Forelimb muscle (tissue), 1 donor: ENCODE results near the gene HELZ2. TPM values are rescaled to one million over a fixed set of nuclear protein-coding genes. Genes with fewer than 3 reads are reported as not detected.
"Not testable (repeated sequence)": the region's sequence is repeated elsewhere in the genome, so short reads cannot be mapped to it uniquely, and the experiment has no call there.

ENCODE experiments used
- DNase-seq: peaks from one replicate; pipeline ENCODE4 v3.0.0-alpha.2; 2013; ENCODE audit warnings: low read depth
- polyA plus RNA-seq: library from polyadenylated mRNA; unstranded; fragments of 120-200 nt; gene quantifications from one replicate; pipeline ENCODE4 v1.2.1, GENCODE V29; 2013; ENCODE audit not compliant: insufficient read length

Gene HELZ2
- polyA plus RNA-seq, 1 donor = 6.6 TPM

DNA sequence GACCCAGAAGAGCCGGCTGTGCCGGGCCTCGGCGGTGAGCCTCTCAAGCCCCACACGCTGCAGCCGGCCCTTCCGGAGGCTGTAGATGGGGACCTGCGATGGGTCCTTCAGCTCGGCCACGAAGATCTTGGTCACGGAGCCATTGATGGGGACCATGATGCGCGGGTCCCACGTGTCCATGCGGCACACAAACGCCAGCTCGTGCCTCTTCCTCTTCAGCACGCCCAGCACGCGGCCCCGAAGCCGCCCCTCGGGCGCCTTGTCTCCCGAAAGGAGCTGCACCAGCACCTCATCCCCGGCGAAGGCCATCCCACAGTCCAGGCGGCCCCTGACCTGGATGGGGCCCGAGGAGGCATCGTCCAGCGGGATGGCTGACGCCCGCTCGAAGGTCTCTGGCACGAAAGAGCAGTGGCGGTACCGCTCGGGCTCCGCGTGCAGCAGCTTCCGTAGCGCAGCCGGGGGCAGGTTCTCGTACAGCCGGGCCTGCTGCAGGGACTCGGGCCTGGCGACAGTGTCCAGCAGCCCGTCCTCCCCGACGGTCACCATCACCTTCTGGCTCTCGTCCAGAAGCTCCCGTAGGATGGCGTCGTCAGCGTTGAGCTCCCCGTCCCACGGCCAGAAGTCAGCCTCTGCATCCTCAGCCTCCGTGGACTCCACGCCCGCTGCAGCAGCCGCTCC, 8.9 kb downstream of the HELZ2 start:
- no peak for DNase-seq

DNA sequence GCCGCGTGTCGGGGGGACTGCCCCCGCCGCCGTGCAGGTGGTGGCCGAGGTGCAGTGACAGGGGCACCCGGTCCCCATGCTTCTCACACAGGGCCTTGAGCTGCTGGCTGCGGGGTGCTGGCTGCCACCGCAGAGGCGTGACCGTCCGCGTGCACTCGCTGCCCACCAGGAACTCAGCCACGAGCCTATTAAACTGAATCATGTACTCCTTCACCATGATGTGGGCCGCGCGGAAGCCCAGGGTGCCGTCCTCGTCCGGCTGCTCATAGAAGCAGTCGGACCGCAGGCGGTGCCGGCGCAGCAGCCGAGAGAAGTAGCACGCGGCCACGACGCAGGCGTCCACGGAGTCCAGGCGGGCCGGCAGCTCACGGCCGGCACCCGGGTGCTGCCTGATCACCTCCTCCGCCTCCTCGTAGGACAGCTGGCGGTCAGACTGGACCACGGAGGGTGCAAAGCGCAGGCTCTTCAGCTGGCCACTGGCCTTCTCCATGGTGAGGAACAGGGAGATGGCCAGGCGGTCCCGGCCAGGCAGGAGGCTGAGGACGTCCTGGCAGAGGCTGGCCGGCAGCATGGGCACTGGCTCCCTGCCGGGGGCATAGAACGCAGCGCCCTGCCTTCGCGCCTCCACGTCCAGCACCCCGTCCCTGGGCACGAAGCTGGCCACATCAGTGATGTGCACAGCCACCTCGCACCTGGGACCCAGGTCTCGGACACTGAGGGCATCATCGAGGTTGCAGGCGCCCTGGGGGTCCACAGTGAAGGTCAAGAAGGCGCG, 9.8 kb downstream of the HELZ2 start:
- DNase-seq = no peak

DNA sequence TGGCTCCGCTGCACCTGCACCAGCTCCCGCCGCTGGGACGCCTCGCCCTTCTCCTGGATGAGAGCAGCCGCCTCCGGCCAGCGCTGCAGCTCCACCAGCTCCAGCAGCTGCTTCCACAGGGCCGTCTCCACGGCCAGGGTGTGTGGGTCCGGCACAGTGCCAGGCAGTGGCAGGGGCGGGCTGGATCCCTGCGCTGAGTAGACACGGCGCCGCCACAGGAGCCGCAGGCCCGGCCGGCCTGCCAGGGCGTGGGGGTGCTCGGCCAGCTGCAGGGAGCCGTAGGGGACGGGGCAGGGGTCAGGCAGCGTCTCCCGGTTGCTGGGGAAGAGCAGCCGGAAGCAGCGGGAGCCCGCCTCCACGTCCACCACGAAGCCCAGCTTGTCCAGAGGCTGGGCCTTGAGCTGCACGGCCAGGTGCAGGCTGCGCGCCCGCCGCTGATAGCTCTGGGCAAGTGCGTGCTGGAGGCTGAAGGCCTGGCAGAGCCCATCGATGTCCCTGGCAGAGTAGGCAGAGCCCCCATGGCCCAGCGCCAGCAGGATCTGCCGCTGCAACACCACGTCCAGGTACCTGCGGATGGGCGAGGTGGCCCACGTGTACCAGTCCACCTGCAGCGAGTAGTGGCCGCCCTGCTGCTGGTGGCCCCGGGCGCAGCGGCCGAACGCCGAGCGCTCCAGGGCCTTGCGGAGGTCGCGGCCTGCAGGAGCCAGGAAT, 10.7 kb downstream of the HELZ2 start:
- DNase-seq = no peak

DNA sequence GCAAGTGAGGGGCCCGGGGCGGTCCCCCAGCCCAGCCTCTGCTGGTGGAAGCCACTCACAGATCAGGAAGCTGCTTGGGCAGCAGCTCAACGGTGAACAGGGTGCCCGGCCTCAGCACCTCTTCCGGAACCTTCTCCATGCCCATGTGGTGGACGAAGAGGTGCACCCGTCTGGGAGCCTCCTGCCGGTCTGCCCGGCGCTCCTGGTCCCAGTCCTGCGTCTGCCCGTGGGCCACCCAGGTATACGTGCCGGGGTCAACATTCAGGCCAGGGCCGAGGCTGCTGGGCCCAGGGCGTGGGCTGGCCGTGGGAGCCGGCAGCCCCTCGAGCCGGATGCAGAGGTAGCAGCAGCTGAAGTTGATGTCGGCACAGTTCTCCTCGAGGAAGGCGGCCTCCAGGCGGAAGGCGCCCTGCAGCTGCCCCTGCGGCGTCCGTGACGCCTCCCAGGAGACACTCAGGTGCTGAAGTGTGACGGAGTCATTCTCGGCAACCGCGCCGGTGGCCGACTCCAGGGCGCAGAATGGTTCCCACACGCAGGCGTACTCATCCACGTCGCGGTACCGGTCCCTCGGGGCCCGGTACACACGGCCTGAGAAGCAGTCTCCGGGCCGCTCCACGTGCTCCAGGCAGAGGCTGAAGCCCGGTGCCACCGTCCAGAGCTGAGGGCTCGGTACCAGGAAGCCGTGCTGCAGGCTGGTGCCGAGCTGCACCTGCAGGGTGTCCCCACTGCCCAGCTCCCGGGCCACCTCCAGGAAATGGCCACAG, 11.4 kb downstream of the HELZ2 start:
- no peak for DNase-seq

DNA sequence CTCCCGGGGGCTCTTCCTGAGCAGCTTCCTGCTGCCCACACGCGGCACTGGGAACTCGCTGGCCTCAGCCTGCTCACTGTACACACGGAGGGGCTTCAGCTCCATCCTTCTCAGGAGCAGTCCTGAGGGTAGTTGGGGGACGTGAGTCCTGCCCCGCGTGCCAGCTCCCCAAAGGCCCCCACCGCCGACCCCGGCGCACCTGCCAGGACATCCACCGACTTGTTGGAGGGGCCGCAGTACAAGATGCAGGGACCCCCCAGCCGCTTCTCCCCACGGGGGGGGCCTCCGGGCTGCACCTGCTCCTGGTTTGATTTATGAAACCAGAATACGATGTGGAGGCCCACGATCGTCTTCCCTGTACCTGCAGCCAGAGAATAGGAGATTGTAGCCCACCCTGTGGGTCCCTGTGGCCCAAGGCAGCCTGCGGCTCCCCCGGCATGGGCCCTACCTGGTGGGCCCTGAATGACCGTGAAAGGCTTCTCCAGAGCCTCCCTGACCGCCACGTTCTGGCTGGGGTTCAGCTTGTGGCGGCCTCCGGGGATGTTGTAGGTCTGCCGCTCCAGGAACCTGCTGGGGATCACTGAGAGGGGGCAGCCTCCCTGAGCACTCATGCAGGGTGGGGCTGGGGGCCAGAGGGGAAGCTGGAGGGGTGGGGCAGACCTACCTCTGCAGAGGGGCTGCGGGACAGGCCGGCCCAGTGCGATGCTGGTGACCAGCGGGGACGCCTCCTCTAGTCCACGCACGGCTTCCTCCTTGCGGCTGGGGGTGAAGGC, 12.2 kb downstream of the HELZ2 start:
- DNase-seq = no peak

DNA sequence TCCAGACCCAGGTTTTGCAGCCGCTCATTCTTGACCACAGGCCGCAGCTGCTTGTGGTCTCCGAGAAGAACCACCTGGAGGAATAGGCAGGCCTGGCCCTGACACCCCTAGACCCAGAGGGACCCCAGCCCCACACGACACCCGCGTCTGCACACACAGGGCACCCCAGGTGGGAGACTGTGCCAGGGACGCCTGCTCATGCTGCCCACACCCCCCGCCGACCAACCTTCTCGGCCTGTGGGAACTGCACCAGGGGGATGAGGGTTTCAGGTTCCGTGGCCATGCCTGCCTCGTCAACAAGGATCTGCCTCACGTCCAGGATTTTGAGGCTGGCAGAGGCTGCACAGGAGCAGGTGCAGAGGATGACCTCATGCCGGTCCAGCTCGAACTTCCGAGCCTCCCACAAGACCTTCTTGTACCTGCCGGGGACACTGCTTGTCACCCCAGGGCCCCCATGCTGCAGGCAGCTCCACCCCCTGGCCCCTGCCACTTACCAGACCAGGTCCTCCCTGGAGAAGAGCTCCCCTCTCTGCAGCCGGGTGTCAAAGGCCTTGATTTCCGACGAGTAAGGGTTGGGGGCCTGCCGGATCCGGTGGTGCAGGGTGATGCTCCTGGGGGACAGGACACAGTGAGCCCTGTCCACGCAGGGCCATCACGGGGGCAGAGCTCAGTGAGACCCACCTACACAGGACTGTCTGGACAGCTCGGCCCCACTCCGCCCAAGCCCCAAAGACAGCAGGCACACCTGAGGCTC, 13.0 kb downstream of the HELZ2 start:
- DNase-seq = no peak

DNA sequence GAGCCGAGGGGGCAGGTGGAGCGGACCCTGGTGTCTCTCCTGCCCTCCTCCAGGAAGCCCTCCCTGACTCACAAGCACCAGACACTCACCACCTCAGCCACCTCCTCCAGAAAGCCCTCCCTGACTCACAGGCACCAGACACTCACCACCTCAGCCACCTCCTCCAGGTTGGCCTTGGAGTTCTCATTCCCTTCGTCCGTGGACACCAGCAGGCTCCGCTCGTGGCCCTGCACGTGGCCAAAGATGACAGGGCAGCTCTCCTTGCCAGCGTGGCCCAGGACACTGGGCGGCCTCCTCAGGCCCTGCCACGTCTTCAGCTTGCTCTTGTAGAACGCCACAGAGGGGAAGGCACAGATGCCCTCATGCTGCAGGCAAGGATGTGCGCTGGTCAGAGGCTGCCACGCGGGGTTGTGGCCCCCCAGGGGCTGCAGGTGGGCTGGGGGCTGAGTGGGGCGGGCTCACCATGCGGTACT, 13.7 kb downstream of the HELZ2 start:
- no peak for DNase-seq

DNA sequence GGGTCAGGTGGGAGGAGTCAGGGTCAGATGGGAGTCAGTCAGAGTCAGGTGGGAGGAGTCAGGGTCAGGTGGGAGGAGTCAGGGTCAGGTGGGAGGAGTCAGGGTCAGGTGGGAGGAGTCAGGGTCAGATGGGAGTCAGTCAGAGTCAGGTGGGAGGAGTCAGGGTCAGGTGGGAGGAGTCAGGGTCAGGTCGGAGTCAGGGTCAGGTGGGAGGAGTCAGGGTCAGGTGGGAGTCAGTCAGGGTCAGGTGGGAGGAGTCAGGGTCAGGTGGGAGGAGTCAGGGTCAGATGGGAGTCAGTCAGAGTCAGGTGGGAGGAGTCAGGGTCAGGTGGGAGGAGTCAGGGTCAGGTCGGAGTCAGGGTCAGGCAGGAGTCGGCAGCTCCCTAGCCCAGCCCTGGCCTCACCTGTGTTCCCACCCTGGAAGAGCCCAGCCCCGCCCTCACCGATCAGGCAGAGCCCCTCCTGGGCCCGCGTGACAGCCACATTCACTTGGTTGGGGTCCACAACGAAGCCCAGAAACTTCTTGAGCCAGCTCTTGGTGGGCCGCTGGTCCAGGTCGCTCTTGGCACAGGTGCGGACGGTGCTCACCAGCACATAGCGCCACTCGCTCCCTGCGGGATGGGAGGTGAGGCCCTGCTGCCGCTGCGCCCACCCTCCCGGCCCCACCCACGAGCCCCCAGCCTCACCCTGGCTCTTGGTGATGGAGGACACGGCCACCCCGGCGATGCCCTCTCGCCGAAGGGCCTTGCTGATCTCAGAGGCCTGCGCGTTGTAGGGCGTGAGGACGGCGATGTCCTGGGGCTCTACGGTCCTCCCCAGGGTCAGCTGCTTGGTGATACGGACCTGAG, 14.3 kb downstream of the HELZ2 start:
- not testable (repeated sequence) for DNase-seq

DNA sequence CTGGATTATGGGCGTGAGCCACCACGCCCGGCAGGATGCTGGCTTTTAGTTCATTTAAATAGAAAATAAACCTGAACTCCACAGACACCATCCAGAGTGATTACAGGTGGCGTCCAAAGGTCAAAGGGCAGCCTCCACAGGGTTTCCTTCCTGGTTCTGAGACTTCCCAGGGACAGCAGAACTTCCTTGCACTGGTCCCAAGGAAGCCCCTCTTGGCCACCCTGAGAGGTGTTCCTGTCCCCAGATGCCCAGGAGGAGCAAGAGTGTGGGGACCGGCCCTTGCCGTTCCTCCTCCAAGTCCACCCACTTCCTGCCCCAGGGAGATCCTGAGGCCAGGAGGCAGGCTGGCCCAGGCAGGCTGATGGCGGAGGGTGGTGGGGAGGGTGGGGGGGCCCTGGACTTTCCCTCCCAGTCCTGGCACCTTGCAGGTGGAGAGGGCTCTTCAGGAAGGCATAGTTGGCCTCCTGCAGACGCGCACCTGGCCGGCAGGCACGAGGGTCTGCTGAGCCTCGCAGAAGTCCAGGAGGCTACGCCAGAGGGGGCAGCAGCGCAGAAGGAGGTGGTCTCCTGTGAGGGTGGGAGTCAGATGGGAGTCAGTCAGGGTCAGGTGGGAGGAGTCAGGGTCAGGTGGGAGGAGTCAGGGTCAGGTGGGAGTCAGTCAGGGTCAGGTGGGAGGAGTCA, 15.1 kb downstream of the HELZ2 start:
- no peak for DNase-seq

DNA sequence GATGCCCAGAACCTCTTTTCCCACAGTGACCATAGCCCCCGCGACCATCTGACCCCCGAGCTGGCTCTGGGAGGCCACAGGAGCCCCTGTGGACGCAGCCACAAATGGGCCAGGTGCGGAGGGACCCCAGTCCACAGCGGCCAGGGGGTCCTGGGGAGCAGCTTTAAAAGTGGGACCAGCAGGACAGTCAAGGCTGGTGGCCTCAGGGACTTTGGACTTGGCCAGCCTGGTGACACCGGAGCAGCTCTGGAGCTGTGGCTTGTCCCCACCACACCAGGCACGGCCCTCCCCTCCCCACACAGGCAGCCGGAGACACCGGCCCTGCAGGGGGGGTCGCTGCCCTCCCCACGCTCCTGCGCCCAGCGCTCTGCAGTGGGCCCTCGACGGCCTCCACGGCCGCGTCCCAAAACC, 16.6 kb downstream of the HELZ2 start:
- DNase-seq = no peak

DNA sequence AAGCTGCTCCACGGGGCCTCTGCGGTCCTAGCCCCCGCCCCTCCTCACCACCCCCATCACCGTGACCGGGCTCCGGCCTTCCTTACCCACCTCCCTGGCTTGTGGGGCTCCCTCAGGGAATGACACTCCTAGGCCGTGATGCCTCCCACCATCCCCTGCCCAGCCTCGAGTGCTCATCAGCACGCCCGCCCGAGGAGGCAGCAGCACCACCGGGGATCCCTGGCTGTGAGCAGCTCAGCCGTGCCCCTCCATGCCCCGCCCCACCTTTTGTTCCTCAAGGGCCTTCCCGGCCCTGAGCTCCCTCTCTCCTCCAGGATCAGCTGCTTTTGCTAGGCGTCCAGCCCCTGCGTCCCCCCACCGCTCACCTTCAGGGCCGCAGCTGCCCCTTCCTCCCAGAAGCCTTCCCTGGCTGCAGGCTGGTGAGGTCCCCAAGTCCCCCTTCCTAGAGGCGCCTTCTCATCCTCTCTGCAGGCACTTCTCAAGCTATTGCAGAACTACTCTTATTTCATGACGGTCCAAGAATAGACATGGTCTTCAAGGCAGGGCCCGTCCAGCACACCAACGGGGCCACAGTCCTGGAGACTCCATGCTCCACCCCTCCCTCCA, 17.1 kb downstream of the HELZ2 start:
- DNase-seq = no peak

DNA sequence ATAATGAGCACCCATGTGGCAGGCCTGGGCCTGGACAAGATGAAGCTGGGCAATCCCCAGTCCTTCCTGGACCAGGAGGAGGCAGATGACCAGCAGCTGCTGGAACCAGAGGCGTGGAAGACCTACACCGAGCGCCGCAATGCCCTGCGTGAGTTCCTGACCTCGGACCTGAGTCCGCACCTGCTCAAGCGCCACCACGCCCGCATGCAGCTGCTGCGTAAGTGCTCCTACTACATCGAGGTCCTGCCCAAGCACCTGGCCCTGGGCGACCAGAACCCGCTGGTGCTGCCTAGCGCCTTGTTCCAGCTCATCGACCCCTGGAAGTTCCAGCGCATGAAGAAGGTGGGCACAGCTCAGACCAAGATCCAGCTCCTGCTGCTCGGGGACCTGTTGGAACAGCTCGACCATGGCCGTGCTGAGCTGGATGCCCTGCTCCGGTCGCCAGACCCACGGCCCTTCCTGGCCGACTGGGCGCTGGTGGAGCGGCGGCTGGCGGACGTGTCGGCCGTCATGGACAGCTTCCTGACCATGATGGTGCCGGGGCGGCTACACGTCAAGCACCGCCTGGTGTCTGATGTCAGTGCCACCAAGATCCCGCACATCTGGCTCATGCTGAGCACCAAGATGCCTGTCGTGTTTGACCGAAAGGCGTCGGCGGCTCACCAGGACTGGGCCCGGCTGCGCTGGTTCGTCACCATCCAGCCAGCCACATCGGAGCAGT, 18.2 kb downstream of the HELZ2 start:
- DNase-seq = no peak

DNA sequence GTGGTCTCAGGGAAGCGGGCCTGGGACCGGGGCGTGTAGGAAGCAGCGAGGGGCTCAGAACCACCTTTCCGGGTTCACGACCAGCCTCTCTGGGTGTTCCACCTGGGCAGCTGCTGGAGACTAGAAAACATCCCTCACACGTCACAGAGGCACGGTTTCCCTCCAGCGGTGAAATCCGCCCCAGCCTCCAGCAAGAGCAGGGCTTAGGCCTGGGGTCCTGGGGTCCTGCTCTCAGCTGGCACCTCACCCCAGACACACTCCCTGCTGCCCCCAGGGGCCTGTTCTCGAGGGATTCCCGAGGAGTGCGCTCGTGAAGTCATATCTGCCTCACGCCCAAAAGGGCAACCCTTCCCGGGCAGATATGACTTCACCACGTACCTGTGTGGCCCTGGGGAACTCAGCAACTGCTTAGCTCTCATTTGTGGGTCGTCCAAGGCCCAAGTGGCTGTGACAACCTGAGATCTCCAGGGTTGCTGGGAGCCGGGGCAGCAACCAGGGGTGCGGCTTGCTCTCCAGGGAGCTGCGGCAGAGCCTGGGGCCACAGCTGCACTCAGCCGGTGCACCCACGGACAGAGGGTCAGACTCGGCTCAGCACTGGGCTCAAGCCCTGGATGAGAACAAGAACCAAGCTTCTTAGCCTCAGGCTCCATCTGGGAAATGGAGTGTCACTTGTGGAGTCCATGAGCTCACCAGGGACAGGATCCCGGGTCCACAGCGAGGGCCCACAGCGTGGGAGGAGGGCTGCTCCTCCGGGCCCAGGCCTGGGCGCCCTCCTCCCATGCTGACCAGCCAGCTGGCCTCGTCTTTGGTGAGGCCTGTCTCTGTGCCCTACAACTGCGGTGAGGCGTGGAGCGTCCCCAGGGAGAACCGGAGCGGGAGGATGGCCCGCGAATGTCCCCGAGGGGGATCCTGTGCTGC, 19.4 kb downstream of the HELZ2 start:
- no peak for DNase-seq

DNA sequence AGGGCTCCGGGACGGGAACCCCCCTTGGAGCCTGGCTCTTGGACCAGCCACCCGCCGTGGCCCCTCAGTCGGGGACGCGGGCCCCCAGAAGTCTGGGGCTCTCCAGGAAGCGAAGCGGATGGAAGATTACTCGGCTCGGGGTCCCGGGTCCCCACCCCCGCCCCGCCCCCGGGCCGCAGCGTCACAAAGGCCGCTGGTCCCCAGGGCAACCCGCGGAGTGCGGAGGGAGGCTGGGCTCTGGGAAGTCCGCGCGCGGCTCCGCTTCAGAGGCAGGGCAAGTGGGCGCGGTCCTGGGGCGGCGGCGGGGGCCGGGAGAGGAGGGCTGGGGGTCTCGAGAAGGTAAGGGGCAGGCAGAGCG, 20.1 kb downstream of the HELZ2 start, which contains the start of gene FNDC11:
TSS of gene FNDC11 (plus strand) at position 227 of the 358 bp plus-strand sequence. CDS start 1,505 bp downstream, outside the sequence.
- DNase-seq = no peak

DNA sequence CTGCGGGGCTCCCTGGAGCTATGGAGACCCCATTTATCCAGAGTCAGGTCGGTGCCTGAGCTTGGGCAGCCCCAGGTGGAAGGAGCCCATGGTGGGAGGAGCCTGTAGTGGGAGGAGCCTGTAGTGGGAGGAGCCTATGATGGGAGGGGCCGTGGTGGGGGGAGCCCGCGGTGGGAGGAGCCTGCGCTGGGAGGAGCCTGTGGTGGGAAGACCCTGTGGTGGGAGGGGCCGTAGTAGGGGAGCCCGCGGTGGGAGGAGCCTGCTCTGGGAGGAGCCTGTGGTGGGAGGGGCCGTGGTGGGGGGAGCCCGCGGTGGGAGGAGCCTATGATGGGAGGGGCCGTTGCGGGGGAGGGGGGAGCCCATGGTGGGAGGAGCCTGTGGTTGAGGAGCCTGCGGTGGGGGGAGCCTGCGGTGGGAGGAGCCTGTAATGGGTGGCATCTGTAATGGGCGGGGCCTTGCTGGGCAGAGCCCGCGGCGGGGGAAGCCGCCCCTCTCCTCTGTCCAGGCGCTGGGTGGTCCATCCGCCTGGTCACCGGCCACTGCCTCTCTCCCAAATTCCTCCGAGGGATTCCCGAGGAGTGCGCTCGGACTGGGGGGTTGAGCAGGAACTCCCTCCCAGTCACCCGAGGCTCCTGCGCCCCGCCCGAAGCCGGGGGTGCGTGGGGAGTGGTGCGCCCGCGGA, 20.6 kb downstream of the HELZ2 start:
- no peak for DNase-seq
